Mucosa of descending colon (tissue), 3 donors: Measurements from ENCODE around the gene RAB10. TPM values are rescaled to one million over a fixed set of nuclear protein-coding genes. Genes with fewer than 3 reads are reported as not detected.

Experiments
- total RNA-seq, 3 donors: library from RNA; stranded (reverse); fragmentation: NEBNext Ultra II Directional in 2 of 3; extraction: Animal tissue kit (Norgen Biotek cat#: 25700) in 2 of 3; gene quantifications; one replicate each; pipeline versions ENCODE4 v1.2.1 to v1.2.4, GENCODE V29; 2021 to 2023
- donor health status: DM: no; HTN: no; CAD: no; lungs with moderate emphysema.
- donor health status: DM: no; HTN: no; CAD: no.
- donor health status: DM: no; HTN: yes; CAD: no.

Gene RAB10
- total RNA-seq, 3 donors from 2014 or later, result 129 to 166 (median 162) TPM

Other genes starting within 250 kb of the RAB10 start
- 10 to 100 TPM; 29.9 to 39.2 (median 33.4) TPM for gene ASXL2, start 155.6 kb upstream of the RAB10 start, total RNA-seq
- gene KIF3C, start 51.6 kb upstream of the RAB10 start, total RNA-seq, result 10 to 100 TPM in 1 of 3 donors, 1 to 10 TPM in 2; 1.7 to 14.9 (median 3.3) TPM
- gene GAREM2, start 139.0 kb downstream of the RAB10 start, total RNA-seq, result 1 to 10 TPM; 4.0 to 8.8 (median 6.7) TPM
- 100 to 1,000 TPM; 185 to 252 (median 226) TPM for gene HADHA, start 210.5 kb downstream of the RAB10 start, total RNA-seq
- 100 to 1,000 TPM; 144 to 186 (median 149) TPM for gene HADHB, start 210.9 kb downstream of the RAB10 start, total RNA-seq